Germinal center (tissue), 1 donor: ENCODE results near the gene NOC2L.
A peak's percentile ranks its signal among the peaks of the same experiment; 100 is the strongest.
"Not testable (repeated sequence)": the region's sequence is repeated elsewhere in the genome, so short reads cannot be mapped to it uniquely, and the experiment has no call there.

Experiments used
- DNase-seq: peaks from one replicate; pipeline ENCODE4 v3.0.0; 2012; ENCODE audit warnings: mixed read lengths, low spot score

The NOC2L gene

DNA sequence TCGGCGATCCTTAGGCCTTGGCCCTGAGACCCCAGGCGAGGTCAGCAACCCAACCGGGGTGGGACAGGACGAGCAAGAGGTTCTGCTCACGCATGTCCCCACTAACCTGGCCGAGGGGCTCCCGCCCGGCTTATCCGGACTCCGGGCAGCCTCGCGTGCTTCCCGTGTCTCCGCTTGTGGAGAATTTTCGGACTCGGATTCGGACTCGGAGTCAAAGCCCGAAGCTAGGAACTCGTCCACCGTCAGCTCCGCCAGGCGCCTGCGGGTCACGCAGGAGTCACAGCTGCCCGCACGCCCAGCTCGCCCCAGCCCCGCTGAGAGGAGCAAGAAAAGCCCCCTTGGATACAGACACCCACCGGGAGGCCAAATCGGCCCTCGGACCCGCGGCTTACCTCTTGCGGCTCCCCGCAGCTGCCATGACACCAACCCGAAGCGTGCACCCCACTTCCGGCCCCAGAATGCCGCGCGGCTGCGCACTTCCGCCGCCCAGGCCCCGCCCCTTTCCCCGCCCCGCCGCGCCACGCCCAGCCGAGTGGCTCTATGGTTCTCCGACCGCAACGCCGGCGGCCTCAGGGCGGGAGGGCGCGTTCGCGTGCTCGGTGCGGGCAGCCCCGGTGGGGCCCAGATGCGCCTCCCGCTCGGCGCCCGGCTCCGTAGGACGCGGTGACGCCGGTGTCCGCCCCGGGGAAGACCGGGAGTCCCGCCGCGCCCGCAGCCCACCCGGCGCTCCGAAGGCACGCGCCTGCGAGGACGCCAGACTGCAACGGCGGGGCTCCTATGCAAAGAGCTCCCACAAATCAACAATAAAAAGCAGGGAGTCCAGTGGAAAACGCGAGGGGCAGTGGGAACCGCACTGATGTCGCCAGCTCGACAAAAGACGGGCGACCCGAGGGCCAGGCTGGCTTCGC is at the start of gene NOC2L:
NOC2L (minus strand) TSS at position 434 of the 908 bp plus-strand sequence; CDS start at position 418, 16 bp downstream.
- peak; percentile 90 for DNase-seq

DNA sequence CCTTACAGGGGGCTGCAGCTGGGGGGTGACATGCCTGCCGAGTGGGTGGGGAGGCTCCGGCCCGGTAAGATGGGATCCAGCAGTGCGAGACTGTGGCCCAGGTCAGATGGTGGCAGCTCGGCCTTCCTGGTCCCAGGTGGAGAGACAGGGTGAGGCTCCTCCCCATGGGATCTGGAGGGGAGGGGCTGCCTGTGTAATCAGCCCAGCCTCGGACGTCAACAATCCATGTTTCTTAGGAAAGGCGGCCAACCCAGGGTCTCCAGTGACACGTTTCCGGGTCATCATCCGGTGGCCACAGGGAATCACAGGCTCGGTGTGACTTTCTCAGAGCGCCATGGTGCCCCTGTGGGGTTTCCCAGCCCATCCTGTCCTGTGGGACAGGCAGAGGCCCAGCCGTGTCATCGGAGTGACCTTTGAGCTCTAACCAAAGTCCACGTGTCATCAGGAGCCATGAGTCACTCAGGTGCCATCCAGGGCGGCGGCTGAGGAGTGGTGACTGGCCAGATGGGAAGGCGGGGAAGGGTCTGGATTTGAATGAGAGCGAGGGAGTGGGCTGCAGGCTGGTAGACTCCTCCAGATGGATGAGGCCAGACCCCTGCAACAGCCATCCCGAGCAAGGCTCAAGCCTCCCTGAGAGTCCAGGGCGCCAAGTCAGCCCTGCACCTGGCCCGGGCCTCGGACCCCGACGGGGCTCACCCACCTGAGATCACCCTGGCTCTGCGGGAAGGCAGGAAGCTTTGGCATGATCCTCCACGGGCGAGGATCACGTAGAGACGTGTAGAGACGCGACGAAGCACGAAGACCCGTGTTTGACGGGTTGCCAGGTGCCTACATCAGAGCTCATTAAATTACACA is 47.5 kb upstream of the NOC2L start:
- DNase-seq = no peak

DNA sequence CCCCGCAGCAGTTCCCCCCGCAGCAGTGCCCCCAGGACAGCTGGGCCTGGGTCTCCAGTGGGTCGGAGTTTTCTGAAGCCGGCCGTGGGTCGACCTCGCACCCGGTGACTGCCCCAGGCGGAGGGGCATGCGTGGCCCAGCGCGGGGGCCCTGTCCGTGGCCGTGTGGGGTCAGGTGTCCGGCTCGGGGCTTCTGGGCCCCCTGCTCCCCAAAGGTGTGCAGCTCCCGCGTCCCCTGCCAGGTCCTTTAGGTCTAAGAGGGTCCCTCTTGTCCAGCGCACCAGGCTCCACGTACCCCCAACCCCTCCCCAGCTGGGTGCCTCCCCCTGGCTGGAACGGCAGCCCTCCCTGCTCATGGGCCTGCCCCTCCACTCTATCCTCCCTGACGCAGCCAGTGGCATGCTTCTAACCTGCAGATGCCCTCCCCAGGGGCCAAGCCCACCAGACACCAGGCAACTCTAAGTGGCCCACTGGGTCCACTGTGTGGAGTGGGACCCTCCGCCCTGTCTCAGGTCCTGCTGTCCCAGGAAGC is 46.8 kb upstream of the NOC2L start:
- no peak for DNase-seq

DNA sequence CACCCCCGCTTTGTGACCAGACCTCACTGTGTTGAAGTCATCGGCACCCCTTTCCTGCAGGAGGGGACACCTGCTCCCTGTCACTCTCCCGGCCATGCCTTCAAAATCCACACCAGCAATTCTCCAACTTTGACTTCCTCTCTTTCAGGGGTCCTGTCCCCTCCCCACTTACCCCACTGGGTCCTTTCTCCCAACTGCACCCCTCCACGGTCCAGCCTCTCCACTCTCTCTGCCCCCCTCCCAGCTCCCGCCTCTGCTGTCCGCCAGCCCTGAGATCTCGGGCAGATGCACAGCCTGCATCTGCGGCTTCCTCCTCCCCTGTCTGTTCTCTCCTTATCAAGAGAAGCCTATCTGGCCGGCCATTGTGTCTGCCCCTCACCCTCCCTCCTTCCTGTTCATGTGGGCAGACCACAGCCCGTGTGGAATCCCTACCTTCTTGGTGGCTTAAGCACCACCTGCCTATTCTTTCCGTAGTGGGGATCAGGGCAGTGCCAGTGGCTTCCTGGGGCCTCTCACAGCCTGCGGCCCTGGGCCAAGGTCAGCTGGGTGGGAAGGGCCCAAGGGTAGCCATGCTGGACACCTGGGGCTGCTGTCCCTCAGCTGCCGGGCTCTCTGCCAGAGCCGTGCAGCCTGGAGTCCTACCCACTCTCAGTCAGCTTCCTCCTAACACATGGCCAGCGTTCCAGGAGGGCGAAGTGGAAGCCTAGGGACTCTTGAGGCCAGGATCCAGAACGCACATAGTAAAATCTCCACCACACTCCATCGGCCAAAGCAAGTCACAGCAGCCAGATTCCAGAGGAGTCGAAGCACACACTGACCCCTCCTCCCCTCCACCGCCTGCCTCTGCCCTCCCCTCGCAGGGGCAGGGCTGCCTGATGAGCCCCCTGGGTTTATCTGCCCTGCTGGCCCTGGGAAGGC is 46.0 kb upstream of the NOC2L start:
- DNase-seq = no peak

DNA sequence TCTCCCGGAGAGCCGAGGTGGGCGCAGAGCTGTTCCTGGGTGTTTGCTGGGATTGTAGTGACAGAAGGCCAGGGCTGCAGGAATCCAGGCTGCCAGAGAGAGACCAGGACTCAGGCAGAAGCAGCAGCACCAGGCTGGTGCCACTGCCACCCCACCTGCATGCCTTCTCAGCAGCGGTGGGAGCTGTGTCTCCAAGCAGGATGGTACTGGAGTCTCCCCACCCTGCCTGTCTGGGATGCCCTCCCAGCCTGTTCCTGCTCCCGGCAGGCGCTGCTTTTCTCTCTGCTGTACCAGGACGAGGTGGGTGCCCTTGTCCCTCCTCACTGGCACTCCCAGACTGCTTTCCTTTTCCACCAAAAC is 45.3 kb upstream of the NOC2L start:
- DNase-seq = no peak

DNA sequence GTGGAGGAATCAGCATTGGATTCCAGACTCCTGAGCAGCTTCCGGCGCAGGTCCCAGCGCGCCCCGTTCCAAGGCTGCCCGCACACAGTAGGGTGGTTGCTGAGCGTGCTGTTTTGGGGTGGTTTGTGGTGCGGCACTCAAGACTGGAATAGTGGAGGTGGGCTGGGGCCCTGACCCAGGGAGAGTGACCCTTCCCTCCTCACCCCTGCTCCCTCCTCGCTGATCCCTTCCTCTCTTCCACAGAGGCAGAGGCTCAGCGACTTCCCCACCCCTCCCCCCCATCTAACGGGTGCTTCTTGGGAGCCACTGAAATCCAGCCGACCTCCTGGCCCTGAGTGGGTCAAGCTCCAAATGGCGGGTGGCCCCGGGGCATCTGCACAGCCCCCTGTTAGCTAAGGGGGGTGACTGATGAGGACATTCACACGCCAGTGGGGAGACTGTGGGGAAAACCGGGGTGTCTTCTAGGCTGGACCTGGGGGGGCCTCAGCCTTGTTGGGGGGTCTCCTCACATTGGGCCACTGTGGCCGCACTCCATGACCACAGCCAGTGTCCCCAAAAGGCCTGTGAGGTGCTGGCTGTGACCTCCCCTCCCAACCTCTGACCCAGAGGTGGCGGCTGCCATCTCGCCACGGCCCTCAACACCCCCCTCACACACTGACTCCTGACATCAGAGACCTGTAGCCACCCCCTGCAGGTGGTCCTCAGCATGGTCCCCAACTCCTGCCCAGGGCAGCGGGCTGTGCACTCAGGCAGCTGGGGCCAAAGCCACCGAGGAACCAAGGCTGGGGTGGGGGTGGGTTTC is 44.8 kb upstream of the NOC2L start:
- DNase-seq = no peak

DNA sequence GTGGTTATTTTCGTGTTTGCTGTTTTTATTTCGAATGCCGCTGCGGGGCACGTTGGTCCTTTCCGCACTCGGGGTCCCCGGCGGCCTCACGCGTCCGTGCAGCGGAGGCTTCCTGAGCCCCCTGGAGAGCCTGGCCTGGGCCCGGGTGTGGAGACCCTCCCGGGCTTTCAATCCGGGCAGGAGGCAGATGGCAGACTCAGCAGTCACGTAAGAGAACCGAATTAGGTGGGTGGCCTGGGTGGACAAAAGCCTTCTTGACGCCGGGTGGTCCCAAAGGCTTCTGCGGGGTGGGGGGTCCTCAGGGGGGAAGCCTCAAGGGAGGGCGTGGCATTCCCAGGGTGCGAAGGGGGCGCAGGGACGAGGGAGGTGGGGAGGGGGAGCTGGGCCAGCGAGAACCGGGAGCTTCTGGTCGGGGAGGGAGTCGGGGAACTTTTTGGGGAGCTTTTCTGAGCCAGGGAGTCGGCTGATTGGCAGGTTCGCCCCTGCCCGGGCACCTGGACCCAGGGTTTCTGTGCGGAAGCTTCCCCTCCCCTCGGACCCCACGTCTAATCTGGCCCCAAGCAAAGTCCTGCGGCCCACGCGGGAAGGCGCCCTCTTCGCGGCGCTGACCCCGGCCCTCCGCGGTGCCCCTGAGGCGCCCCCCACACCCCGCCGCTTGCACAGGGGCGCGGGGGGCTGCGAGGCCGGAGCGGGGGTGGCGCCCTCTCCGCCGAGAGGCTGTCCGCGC is 42.2 kb upstream of the NOC2L start:
- no peak for DNase-seq

DNA sequence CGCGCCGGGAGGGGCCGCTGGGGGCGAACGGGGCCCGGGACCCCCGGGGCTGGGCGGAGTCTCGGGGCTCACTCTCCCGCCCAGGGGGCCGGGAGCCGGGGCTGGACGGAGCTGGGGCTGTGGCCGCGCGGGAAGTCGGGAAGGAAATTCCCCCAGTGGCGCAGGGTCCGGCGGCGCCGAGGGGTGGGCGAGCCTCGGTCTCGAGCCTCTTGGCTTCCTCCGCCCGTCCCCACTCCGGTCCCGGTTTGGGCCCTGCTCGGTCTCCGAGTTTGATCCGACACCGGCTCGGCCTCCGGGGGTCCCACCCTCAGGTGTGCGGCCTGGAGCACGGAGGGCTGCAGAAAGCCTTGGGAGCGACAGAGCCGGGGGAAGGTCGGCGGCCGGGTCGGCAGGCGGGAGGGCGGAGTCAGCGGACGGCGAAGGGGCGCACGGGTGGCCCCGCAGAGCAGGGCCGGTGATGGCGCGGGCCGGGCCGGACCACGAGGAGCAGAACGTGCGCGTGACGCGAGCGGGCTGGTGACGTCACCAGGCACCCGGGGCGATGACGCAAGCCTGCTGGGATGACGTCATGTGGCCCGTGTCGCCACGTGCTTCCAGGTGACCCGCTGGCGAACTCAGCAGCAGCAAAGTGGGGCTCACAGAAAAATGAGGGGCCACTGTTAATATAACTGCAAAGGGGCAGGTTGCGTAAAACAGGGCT is 41.5 kb upstream of the NOC2L start:
- peak; percentile 70 for DNase-seq

DNA sequence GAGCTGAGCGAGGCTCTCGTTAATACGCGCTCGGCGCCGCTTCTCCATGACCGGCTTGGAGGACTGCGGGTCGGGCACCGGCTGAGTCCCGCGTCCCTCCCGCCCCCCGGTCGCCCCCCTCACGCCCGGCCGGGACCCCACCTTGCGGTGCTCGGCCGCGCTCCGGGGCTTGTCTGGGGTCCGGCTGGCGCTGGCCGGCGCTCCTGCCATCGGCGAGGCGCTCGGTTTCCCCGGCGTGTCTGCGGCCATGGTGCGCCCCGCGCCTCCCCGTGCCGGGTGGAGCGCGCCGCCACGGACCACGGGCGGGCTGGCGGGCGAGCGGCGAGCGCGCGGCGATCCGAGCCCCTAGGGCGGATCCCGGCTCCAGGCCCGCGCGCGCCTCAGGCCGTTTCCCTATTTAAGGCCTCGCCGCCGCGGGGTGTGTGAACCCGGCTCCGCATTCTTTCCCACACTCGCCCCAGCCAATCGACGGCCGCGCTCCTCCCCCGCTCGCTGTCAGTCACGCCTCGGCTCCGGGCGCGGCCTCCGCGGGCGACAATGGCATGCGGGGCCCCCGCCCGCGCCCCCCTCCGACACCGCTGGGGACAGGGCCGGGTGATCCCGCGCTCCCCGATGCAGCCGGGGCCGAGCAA is 40.8 kb upstream of the NOC2L start, which contains the start of gene HES4:
HES4 (minus strand) TSS at position 373 of the 632 bp plus-strand sequence; CDS start at position 249, 124 bp downstream.
- peak; percentile 50 for DNase-seq

DNA sequence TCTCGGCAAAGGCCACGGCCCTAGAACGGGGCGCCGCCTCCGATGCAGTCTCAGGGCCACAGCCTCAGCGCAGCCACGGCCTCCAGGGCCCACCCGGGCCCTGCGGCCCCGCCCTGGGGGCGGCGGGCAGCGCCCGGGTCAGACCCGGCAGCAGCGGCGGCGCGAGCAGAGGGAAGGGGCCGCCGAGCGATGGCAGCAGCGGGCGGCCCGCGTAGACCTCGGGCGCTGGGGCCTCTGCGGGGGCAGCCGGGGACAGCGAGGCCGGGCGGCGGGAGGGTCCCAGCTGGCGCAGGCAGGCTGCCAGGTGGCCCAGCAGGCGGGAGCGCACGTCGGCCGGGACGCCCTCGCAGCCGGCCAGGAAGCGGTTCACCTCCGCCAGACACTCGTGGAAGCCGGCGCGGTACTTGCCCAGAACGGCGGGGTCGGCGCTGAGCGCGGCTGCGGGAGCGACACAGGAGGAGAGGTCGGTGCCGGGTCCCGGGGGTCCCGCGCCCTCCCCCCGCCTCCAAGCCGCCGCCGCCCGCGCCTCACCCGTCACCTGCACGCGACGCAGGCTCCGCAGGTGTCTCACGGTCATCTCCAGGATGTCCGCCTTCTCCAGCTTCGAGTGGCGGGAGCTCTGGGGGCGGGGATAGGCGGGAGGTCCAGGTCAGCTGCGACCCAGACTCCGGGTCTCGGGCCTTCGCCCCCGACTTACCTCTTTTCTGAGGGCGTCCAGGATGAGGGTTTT is 40.1 kb upstream of the NOC2L start:
- no peak for DNase-seq

DNA sequence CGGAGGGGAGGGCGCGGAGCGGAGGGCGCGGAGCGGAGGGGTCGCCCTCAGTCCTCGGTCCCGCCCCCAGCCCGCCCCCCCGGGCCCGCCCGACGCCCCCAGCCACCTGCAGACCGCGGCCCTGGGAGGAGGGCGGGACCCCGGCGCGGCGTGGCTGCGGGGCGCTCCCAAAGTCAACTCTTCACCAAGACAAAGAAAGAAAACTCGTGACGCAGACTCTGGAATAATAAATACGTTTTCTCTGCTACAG is 39.6 kb upstream of the NOC2L start:
- no peak for DNase-seq

DNA sequence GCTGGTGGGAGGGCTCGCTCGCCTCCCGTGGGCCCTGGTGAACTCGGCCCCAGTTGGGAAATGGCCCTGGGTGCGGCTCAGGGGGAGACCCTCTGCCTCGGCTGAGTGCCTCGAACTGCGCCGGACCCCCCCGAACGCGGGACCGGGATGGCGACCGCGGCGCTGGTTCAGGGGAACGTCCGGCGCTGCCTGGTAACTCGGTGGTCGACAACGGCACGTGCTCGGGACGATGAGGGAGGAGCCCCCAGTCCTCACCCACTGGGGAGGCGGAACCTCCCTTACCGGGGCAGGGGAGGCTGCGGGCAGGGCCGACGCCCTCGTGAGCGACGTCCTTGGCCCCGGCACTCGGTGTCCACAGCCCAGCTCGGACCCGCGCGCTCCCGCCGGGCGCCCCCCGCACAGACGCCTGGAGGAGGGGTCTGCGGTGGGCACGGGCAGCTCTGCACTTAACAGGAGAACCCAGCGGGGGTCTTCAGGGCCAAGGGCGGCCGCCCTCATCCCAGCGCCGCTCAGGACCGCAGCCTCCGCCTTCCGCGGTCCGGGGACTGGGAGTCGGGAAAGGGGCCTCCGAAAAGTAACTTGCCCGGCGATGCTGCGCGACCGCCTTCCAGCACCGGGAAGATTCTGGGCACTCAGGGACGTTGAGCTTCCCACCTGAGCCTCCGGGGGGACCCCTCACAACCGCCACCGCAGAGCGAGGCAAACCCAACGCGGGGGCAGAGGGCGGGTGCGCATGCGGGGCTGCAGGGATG is 39.1 kb upstream of the NOC2L start:
- DNase-seq = no peak

DNA sequence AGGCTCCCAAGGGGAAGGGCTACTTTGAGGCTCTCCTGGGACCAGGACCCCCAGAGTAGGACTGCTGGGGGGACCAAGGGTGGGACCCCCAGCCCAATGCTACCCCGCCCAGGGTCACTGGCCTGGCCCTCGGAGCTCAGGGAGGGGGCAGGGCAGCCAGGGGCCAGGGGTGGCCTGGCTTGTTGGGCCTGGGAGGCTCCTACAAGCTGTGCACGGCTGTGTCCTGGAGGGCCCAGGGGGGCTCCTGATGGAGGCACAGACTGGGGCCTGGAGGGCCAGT is 38.6 kb upstream of the NOC2L start:
- no peak for DNase-seq

DNA sequence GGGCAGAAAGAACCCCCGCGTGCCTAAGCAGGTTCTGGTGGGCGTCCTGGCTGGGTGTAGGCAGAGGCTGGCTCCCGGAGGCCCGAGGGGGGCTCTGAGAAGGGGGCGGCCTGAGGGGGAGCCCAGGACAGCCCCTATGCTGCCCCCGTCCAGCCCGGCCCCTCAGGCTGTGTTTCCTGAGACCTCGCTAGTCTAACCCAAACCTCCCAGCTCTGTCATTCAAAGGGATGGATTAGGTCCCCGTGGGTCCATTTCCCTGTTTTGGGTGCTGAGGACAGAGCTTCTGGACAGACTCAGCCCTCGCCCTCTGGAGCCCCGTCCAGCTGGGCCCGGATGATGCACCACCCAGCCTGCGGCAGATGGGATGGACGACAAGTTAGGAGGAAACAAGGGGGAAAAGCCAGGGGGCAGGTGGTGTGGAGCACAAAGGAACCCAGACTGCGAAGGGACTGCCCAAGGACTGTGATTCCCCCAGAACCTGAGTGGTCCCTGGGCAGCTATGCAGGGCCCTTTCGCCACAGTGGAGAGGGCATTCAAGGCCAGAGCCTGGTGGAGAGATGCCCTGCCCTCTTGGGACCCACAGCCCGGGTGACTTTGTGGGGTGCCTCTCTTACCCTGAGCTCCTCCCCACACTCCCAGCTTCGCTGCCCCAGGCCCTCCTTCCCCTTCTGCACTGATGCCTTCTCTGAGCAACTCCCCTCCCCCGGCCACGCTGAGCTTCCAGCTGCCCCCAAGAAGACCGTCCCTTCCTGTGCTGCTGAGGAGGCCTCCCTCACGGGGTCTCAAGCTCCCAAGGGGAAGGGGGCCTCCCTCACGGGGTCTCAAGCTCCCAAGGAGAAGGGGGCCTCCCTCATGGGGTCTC is 38.0 kb upstream of the NOC2L start:
- DNase-seq = no peak

DNA sequence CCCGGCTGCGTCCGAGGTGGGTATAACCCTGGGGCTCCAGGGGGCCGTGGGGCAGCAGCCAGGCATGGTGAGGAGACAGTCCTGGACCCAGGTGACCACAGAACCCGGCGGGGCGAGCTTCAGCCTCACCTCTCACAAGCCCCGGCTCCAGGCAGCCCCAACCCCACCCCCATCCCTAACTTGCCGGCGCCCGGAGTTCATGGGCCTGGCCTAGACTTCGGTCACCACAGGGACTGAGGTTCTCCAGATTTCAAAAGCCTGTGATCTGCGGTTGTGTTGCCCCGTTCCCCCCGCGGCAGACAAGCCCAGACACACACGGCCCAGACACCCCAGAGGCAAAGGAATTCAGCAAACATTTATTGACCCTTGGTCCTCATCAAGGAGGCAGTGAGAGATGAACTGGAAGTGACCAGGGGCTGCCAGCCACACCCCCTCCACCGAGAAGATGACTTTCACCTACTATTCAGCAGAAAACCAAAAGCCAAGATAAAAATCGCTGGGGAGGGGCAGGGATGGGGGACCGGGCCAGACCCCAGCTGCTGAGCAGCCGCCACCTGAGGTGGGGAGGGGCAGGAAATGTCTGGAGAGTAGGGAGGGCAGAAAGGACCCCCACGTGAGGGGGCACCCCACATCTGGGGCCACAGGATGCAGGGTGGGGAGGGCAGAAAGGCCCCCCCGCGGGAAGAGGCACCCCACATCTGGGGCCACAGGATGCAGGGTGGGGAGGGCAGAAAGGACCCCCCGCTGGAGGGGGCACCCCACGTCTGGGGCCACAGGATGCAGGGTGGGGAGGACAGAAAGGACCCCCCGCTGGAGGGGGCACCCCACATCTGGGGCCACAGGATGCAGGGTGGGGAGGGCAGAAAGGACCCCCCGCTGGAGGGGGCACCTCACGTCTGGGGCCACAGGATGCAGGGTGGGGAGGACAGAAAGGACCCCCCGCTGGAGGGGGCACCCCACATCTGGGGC is 36.9 kb upstream of the NOC2L start:
- DNase-seq = no peak

DNA sequence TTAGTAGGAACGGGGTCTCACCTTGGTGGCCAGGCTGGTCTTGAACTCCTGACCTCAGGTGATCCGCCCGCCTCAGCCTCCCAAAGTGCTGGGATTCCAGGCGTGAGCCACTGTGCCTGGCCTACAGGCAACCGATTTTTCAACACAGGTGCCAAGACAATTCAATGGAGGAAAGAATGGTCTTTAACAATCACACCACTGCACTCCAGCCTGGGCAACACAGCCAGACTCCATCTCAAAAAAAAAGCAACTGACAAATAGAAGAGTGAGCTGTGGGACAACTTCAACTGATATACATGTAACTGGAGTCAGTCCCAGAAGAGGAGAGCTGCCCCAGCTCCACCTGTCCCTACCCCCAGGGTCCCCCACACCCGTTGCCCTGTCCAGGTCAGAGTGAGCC is 35.5 kb upstream of the NOC2L start:
- DNase-seq = not testable (repeated sequence)
